Activated CD8-positive, alpha-beta T cell treated with anti-CD3 and anti-CD28 coated beads for 36 hours (primary cell): ENCODE results near the gene OSGEPL1. TPM values are rescaled to one million over a fixed set of nuclear protein-coding genes. Genes with fewer than 3 reads are reported as not detected.

ENCODE experiments used
- ATAC-seq: fragments of 200-7000 bp; cut with Tn5 transposase; one replicate; pipeline ENCODE4 v1.10.0; 2021; ENCODE audit warnings: mild to moderate bottlenecking, moderate library complexity
- CTCF ChIA-PET: fragments of 350-600 bp; sonication (Branson Sonifier 250); formaldehyde crosslinking; loops from one replicate; lab custom pipeline; 2021; ENCODE audit warnings: antibody characterized with exemption; lab: Charles Lee
- POLR2A ChIA-PET: fragments of 350-600 bp; sonication (Branson Sonifier 250); formaldehyde crosslinking; loops from one replicate; lab custom pipeline; 2021; ENCODE audit warnings: antibody characterized with exemption; lab: Charles Lee
- DNase-seq: peaks from one replicate; pipeline ENCODE4 v3.0.0-alpha.2; 2020
- H3K27ac Mint-ChIP-seq: one replicate; pipeline ENCODE4 v1.8.0; 2021; ENCODE audit warnings: mild to moderate bottlenecking, mixed read lengths
- H3K27me3 Mint-ChIP-seq: one replicate; pipeline ENCODE4 v1.8.0; 2021; ENCODE audit warnings: mixed read lengths
- H3K36me3 Mint-ChIP-seq: one replicate; pipeline ENCODE4 v1.8.0; 2021; ENCODE audit warnings: low read depth, mixed read lengths
- H3K4me1 Mint-ChIP-seq: one replicate; pipeline ENCODE4 v1.8.0; 2021; ENCODE audit warnings: low read depth, mixed read lengths
- H3K4me3 Mint-ChIP-seq: one replicate; pipeline ENCODE4 v1.8.0; 2021; ENCODE audit warnings: mild to moderate bottlenecking, moderate library complexity, mixed read lengths
- H3K9me3 Mint-ChIP-seq: one replicate; pipeline ENCODE4 v1.8.0; 2021; ENCODE audit warnings: mixed read lengths
- intact Hi-C: fragments of 100-400 bp; cut with micrococcal nuclease; formaldehyde crosslinking; loops from one replicate; pipeline ENCODE4 v1.10.0; 2022
- total RNA-seq, 2 experiments: library from RNA; stranded (reverse); gene quantifications; one replicate each; pipeline ENCODE4 v1.2.3, GENCODE V29; 2021
- TF ChIP-seq, protein P1 (sequence below): fragments of 200-600 bp; IDR thresholded peaks from one replicate; pipeline ENCODE4 v1.8.0; 2022; ENCODE audit warnings: antibody characterized with exemption, mild to moderate bottlenecking

Gene OSGEPL1
- total RNA-seq, 2 experiments from 2014 or later = 14.7 to 16.2 TPM

DNA sequence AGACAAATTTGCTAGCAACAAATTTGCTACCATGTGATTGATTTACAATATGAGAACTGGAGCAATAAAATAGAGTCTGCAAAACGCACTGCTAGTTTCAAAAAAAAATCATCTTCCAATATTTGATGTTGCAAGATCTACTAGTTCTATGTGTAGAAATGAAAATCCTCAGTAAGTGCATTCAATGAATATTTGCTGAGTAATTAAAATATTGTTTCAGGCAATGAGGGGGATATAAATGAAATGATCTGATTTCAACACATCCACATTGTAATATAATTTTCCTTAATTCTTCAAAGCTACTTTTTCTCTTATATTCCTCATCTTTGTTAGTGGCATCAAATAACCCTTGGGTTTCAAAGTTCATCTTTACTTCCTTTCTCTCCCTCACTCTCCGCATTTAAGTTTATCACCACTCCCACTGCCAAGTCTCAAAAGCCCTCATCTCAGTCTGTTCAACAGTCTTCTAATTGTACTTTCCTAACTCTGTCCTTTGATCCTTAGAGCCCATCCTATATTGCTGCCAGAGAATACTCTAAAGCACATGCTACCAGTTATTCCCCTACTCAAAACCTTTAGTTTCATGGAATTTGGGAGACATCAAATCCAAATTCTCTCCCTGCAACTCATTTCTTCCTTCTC, 6.2 kb downstream of the OSGEPL1 start:
- Mint-ChIP-seq H3K27ac (no peak overlapping the region), H3K27me3 (no peaks in the 10 kb centered on the region), H3K4me3 (no peak overlapping the region), H3K4me1 (peaks cover 5% of the 10 kb centered on the region), H3K36me3 (peaks cover 23% of the 10 kb centered on the region), H3K9me3 (no peaks in the 10 kb centered on the region)
- intact Hi-C loops = no loop called here
- ATAC-seq = no peak
- CTCF ChIA-PET = no interaction called here
- POLR2A ChIA-PET = no interaction called here
- no peak for DNase-seq
- TF ChIP-seq, protein P1, sequence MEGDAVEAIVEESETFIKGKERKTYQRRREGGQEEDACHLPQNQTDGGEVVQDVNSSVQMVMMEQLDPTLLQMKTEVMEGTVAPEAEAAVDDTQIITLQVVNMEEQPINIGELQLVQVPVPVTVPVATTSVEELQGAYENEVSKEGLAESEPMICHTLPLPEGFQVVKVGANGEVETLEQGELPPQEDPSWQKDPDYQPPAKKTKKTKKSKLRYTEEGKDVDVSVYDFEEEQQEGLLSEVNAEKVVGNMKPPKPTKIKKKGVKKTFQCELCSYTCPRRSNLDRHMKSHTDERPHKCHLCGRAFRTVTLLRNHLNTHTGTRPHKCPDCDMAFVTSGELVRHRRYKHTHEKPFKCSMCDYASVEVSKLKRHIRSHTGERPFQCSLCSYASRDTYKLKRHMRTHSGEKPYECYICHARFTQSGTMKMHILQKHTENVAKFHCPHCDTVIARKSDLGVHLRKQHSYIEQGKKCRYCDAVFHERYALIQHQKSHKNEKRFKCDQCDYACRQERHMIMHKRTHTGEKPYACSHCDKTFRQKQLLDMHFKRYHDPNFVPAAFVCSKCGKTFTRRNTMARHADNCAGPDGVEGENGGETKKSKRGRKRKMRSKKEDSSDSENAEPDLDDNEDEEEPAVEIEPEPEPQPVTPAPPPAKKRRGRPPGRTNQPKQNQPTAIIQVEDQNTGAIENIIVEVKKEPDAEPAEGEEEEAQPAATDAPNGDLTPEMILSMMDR = no peak

DNA sequence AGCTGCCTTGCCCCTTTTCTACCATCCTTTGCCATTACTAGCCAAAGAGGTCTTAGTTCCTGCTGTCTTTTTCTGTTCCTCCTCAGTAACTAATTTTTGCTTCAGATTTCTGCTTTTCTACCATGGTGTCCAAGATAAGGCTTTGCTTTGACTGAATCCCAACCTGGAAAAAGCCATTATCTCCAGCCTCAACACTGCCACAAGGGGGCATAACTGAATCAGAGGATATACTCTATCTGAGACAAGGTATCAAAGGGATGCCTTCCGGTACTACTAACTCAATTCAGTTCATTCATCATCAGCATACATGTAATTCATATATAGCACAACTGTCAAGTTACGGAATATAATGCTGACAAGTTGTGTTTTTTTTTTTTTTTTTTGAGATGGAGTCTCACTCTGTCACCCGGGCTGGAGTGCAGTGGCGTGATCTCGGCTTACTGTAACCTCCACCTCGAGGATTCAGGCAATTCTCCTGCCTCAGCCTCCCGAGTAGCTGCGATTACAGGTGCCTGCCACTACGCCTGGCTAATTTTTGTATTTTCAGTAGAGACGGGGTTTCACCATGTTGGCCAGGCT, 11.4 kb downstream of the OSGEPL1 start:
- no peaks in the 10 kb centered on the region for H3K4me1 Mint-ChIP-seq
- ChIA-PET CTCF (interaction anchor here (0.6 to 2.7 kb wide), 25 partner anchors 11 to 620 kb away, joined by 3 to 25 read pairs (median 4); partner anchors contain the start of genes ASNSD1, ORMDL1, OSGEPL1 and PMS1), POLR2A (no interaction called here)
- peak; percentile 58 for DNase-seq
- intact Hi-C loops = no loop called here
- H3K9me3 Mint-ChIP-seq = no peaks in the 10 kb centered on the region
- H3K36me3 Mint-ChIP-seq = peaks cover 14% of the 10 kb centered on the region
- no peak overlapping the region for H3K4me3 Mint-ChIP-seq
- TF ChIP-seq, protein P1 = peak; percentile 65
- no peak overlapping the region for H3K27ac Mint-ChIP-seq
- ATAC-seq = peak; percentile 86
- H3K27me3 Mint-ChIP-seq = no peaks in the 10 kb centered on the region

DNA sequence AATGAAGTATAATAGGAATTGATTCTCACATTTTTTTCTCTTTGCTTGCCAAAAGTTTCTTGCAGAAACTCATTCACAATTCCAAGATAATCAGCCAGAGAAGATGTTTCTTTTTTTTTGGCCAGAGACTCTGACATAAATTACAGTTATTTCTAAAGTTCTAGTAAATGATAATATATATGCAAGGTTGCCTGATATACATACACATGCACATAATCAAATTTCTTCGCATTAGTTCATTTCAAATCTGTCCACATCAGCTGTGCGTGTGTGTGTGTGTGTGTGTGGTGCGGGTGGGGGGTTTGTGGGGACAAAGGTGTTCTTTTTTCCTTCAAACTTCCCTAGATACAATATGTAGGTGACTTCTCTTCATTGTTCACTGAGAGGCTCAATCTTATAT, 33.2 kb downstream of the OSGEPL1 start:
- no peaks in the 10 kb centered on the region for H3K4me1 Mint-ChIP-seq
- ATAC-seq (no peak), DNase-seq (no peak)
- no peak overlapping the region for H3K27ac Mint-ChIP-seq
- ChIA-PET CTCF (no interaction called here), POLR2A (no interaction called here)
- no peaks in the 10 kb centered on the region for H3K36me3 Mint-ChIP-seq
- H3K27me3 Mint-ChIP-seq = no peaks in the 10 kb centered on the region
- intact Hi-C loops = no loop called here
- no peaks in the 10 kb centered on the region for H3K9me3 Mint-ChIP-seq
- TF ChIP-seq, protein P1 = no peak
- H3K4me3 Mint-ChIP-seq = no peak overlapping the region

DNA sequence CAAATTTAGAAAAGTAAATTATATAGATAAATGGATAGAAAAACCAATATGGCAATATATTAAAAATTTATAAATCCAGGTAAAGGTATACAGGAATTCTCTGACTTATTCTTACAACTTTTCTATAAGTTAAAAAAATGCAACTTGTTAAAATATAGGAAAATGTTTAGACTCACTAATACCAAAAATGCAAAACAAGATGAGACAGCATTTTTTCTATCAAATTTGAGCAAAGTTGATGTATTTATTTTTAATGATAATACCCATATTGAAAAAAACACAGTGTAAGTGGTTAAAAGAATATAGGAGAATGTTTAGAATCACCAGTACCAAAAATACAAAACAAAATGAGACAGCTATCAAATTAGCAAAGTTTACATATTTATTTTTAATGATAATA, 35.7 kb downstream of the OSGEPL1 start:
- ChIA-PET POLR2A (no interaction called here), CTCF (no interaction called here)
- H3K9me3 Mint-ChIP-seq = no peaks in the 10 kb centered on the region
- ATAC-seq = no peak
- no peaks in the 10 kb centered on the region for H3K36me3 Mint-ChIP-seq
- no peak overlapping the region for H3K4me3 Mint-ChIP-seq
- no peaks in the 10 kb centered on the region for H3K27me3 Mint-ChIP-seq
- intact Hi-C loops = no loop called here
- H3K4me1 Mint-ChIP-seq = peaks cover 9% of the 10 kb centered on the region
- DNase-seq = no peak
- H3K27ac Mint-ChIP-seq = no peak overlapping the region
- TF ChIP-seq, protein P1 = no peak

DNA sequence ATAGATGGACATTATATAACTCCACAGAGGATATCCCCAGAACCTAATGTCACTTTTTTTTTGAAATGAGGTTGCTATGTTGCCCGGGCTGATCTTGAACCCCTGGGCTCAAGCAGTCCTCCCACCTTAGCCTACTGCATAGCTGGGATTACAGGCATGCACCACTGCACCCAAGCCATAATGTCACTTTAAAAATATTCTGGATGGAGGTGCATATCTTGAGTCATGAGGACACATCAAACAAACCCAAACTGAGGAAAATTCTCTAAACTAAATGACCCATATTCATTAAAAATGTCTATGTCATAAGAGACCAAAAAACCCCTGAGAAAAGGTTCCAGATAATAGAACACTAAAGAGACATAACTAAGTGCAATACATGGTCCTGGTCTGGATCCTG, 36.3 kb downstream of the OSGEPL1 start:
- Mint-ChIP-seq H3K27me3 (no peaks in the 10 kb centered on the region), H3K4me3 (no peak overlapping the region), H3K9me3 (no peaks in the 10 kb centered on the region), H3K36me3 (no peaks in the 10 kb centered on the region), H3K27ac (no peak overlapping the region), H3K4me1 (peaks cover 9% of the 10 kb centered on the region)
- TF ChIP-seq, protein P1 = no peak
- POLR2A ChIA-PET = interaction anchor here (0.8 kb wide), 1 partner anchor 87 kb away, joined by 3 read pairs; no protein-coding TSS in a partner anchor
- ATAC-seq = no peak
- CTCF ChIA-PET = no interaction called here
- DNase-seq = no peak
- intact Hi-C loops = no loop called here
